ENCODE measurements around the gene GOSR2. TPM values are rescaled to one million over a fixed set of nuclear protein-coding genes. Genes with fewer than 3 reads are reported as not detected.
A peak's percentile ranks its signal among the peaks of the same experiment; 100 is the strongest.

The GOSR2 gene
- polyA plus RNA-seq, 1 of the 3 experiments (the other 2 are of a cell fraction), result 74.2 TPM

DNA sequence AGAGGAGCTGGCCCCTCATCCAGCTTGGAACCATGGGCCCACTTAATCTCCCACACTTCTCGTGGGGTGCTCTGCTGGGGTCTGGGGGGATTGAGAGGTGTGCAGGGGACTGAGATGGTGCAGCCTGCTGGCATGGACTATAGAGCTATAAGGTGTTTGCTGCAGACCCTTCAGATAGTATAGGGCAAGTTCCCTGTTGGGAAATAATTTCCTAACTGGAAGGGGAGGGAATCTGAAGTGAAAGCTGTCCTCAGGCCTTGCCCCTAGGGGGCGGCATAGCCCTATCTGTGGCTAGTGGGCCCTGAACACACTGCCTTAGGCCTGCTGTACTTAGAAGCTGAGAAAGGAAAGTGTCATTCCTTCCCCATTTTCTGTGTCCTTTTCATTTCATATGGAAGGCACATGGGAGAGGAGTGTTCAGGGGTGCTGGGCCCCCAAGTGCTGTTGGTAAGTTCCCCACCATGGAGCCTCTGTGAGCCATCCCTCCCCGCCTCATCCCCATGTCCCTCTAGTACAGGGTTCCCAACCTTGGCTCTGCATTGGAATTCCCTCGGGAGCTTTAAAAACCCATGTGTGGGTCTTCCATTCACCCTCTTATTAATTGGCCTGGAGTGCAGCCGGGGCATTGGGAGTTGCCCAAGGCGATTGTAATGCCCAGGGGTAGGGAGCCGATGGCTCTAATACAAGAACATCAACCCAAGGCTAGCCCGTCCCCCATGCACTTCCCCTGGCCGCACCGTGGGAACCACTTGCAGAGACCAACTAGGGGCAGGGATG is 19.7 kb downstream of the GOSR2 start (continued):
- TF ChIP-seq, protein P1, sequence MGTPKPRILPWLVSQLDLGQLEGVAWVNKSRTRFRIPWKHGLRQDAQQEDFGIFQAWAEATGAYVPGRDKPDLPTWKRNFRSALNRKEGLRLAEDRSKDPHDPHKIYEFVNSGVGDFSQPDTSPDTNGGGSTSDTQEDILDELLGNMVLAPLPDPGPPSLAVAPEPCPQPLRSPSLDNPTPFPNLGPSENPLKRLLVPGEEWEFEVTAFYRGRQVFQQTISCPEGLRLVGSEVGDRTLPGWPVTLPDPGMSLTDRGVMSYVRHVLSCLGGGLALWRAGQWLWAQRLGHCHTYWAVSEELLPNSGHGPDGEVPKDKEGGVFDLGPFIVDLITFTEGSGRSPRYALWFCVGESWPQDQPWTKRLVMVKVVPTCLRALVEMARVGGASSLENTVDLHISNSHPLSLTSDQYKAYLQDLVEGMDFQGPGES (IDR thresholded peaks at IDR 0.05; ENCODE audit: low read depth, low read length), result no peak
- TF ChIP-seq TCF12 (IDR thresholded peaks at IDR 0.05), result no peak
- TF ChIP-seq NFIC (IDR thresholded peaks at IDR 0.05; ENCODE audit: borderline replicate concordance), result no peak
- TF ChIP-seq TEAD4 (IDR thresholded peaks at IDR 0.05; ENCODE audit: borderline replicate concordance, insufficient read depth), result no peak
- no peak for TF ChIP-seq RCOR1 (IDR thresholded peaks at IDR 0.05; ENCODE audit: low read length)
- no peak for TF ChIP-seq GATA2 (CRISPR knock-in tag; IDR thresholded peaks at IDR 0.05)
- TF ChIP-seq EP300 (IDR thresholded peaks at IDR 0.05; ENCODE audit: borderline replicate concordance in 1 of 2, low read depth in 1 of 2, low read length in 1 of 2), result no peak
- TF ChIP-seq EZH2phosphoT487 (IDR thresholded peaks at IDR 0.05; ENCODE audit: borderline replicate concordance, low read depth), result no peak
- no peak for TF ChIP-seq CHD2 (IDR thresholded peaks at IDR 0.05; ENCODE audit: low read length, partially characterized antibody)
- no peak for TF ChIP-seq SIN3A (IDR thresholded peaks at IDR 0.05; ENCODE audit: borderline replicate concordance, low read depth, low read length)
- TF ChIP-seq, protein P2, sequence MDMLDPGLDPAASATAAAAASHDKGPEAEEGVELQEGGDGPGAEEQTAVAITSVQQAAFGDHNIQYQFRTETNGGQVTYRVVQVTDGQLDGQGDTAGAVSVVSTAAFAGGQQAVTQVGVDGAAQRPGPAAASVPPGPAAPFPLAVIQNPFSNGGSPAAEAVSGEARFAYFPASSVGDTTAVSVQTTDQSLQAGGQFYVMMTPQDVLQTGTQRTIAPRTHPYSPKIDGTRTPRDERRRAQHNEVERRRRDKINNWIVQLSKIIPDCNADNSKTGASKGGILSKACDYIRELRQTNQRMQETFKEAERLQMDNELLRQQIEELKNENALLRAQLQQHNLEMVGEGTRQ (IDR thresholded peaks at IDR 0.05; ENCODE audit: borderline replicate concordance, low read depth, low read length), result no peak
- TF ChIP-seq RXRA (IDR thresholded peaks at IDR 0.05; ENCODE audit: borderline replicate concordance, low read depth), result no peak
- no peak for TF ChIP-seq YY1 (IDR thresholded peaks at IDR 0.05; ENCODE audit: low read depth)
- TF ChIP-seq SMC3 (IDR thresholded peaks at IDR 0.05; ENCODE audit: low read depth, low read length), result peak; percentile 86
- TF ChIP-seq POLR2AphosphoS5 (IDR thresholded peaks at IDR 0.05; ENCODE audit: low read depth, low read length), result peak; percentile 57; the same call in 1 of the 2 replicates
- no peak for TF ChIP-seq RFX5 (IDR thresholded peaks at IDR 0.05; ENCODE audit: low read length)
- no peak for TF ChIP-seq FOSL2 (IDR thresholded peaks at IDR 0.05; ENCODE audit: borderline replicate concordance, low read depth)
- TF ChIP-seq NRF1 (IDR thresholded peaks at IDR 0.05; ENCODE audit: low read depth, low read length), result no peak
- no peak for TF ChIP-seq TAF1 (IDR thresholded peaks at IDR 0.05; ENCODE audit: borderline replicate concordance, low read depth, low read length)

DNA sequence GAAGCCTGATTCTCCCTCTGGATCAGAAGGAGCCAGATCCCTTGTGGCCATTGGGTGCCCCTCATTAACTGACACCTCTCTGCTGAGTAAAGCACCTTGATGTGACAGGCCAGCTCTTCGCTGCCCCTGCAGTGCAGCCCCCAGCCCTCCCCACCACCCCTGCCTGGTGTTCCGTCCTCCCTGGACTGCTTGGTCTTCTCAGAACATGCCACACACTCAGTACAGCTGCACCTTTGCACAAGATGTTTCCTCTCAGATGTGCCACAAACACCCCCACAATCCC is 20.2 kb downstream of the GOSR2 start:
- H3K36me3 ChIP-seq (replicated peaks in 1 of 2; ENCODE audit: control insufficient read depth in 1 of 2, insufficient read depth in 2 of 2, low read length in 1 of 2), result peaks cover 22 to 34% of the 10 kb centered on the region in 2 experiments
- H3F3A ChIP-seq (replicated peaks; ENCODE audit: insufficient read depth), result peaks cover 22% of the 10 kb centered on the region
- H3K27me3 ChIP-seq (ENCODE audit: insufficient read depth), result no peaks in the 10 kb centered on the region
- H3K4me3 ChIP-seq (ENCODE audit: low read depth in 2 of 2, low read length in 1 of 2), result no peak overlapping the region
- H3K9me2 ChIP-seq, result no peaks in the 10 kb centered on the region
- ChIA-PET POLR2A (interaction anchor here (1.1 to 1.6 kb wide), 4 partner anchors 26 to 95 kb away, joined by 3 to 4 read pairs (median 4); no protein-coding TSS in a partner anchor), CTCF (interaction anchor here (0.7 to 9.9 kb wide), 50 partner anchors 8 to 940 kb away, joined by 3 to 278 read pairs (median 5); partner anchors contain the start of genes GOSR2, RPRML and WNT9B)
- no peak overlapping the region for H3K4me2 ChIP-seq
- H3K79me2 ChIP-seq (ENCODE audit: insufficient read depth), result no peaks in the 10 kb centered on the region
- H3K9me3 ChIP-seq, result no peaks in the 10 kb centered on the region
- no peak for DNase-seq
- H3K27ac ChIP-seq (ENCODE audit: low read depth in 2 of 2, low read length in 1 of 2), result no peak overlapping the region; a peak in 1 of 4 replicates
- peaks cover 5% of the 10 kb centered on the region; the same call in 1 of the 2 replicates for H4K20me1 ChIP-seq (ENCODE audit: insufficient read depth)
- H3K4me1 ChIP-seq (ENCODE audit: control insufficient read depth in 1 of 2, insufficient read depth in 2 of 2, low read depth in 1 of 2, low read length in 1 of 2), result peaks cover 14 to 20% of the 10 kb centered on the region in 2 experiments; a peak in 3 of 4 replicates
- 95% methylated on average over 2 of the region's 2 CpGs for WGBS (ENCODE audit: low lambda C conversion rate)
- H3K9ac ChIP-seq, result no peak overlapping the region
- no peak overlapping the region for H2AFZ ChIP-seq (ENCODE audit: low read depth)
- TF ChIP-seq, protein P3, sequence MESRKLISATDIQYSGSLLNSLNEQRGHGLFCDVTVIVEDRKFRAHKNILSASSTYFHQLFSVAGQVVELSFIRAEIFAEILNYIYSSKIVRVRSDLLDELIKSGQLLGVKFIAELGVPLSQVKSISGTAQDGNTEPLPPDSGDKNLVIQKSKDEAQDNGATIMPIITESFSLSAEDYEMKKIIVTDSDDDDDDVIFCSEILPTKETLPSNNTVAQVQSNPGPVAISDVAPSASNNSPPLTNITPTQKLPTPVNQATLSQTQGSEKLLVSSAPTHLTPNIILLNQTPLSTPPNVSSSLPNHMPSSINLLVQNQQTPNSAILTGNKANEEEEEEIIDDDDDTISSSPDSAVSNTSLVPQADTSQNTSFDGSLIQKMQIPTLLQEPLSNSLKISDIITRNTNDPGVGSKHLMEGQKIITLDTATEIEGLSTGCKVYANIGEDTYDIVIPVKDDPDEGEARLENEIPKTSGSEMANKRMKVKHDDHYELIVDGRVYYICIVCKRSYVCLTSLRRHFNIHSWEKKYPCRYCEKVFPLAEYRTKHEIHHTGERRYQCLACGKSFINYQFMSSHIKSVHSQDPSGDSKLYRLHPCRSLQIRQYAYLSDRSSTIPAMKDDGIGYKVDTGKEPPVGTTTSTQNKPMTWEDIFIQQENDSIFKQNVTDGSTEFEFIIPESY (IDR thresholded peaks at IDR 0.05; ENCODE audit: borderline replicate concordance, low read depth), result no peak
- TF ChIP-seq TCF12 (IDR thresholded peaks at IDR 0.05) (no peak), TAF1 (IDR thresholded peaks at IDR 0.05; ENCODE audit: borderline replicate concordance, low read depth, low read length) (no peak), JUND (IDR thresholded peaks at IDR 0.05) (no peak), YY1 (IDR thresholded peaks at IDR 0.05; ENCODE audit: low read depth) (no peak), RXRA (IDR thresholded peaks at IDR 0.05; ENCODE audit: borderline replicate concordance, low read depth) (no peak), EZH2phosphoT487 (IDR thresholded peaks at IDR 0.05; ENCODE audit: borderline replicate concordance, low read depth) (no peak), FOSL2 (IDR thresholded peaks at IDR 0.05; ENCODE audit: borderline replicate concordance, low read depth) (no peak)
- TF ChIP-seq, protein P2 (IDR thresholded peaks at IDR 0.05; ENCODE audit: borderline replicate concordance, low read depth, low read length), result no peak
- TF ChIP-seq, protein P4, sequence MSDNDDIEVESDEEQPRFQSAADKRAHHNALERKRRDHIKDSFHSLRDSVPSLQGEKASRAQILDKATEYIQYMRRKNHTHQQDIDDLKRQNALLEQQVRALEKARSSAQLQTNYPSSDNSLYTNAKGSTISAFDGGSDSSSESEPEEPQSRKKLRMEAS (IDR thresholded peaks at IDR 0.05; ENCODE audit: low read depth), result no peak
- TF ChIP-seq, protein P5, sequence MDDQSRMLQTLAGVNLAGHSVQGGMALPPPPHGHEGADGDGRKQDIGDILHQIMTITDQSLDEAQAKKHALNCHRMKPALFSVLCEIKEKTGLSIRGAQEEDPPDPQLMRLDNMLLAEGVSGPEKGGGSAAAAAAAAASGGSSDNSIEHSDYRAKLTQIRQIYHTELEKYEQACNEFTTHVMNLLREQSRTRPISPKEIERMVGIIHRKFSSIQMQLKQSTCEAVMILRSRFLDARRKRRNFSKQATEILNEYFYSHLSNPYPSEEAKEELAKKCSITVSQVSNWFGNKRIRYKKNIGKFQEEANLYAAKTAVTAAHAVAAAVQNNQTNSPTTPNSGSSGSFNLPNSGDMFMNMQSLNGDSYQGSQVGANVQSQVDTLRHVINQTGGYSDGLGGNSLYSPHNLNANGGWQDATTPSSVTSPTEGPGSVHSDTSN (IDR thresholded peaks at IDR 0.05), result no peak
